ENCODE data around the gene GNB1L. TPM values are rescaled to one million over a fixed set of nuclear protein-coding genes. Genes with fewer than 3 reads are reported as not detected.

The GNB1L gene
- total RNA-seq, 1 donor from 2014 or later = 5.0 TPM

DNA sequence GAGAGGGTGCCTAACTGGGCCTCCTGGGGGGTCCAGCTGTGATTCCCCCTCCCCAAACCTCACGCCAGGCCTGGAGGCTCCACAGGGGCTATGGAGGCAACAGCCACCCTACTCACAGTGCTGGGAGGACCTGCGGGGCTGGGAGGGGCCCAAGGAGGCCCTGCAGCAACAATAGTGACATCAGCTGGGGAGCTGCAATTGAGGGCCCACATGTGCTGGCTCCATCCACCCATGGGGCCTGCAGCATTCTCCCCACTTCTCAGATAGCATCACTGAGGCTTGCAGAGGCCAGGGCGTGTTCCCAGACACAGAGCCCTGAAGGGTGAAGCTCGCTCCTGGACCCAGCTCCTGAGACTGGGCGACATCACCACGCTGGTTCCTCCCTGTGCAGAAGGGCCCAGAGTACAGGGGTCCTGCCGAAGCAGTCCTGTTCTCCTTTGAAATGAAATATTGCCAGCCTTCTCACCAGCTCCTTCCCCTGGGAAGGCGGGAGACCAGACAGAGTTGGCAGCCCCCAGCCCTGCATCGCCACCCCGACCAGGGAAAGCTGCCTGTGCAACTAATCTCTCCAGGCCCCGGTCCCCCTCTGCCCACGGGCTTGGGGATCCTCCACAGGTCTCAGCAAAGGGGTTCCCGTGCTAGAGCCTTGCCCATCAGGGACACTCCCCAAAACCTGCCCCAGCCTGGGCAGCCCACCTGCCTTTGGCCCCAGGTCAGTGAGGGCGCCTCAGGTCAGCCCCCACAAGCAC, 103.0 kb downstream of the GNB1L start:
- peaks cover 3% of the 10 kb centered on the region for H3K9me3 Mint-ChIP-seq (ENCODE audit: unreplicated experiment)
- H3K36me3 Mint-ChIP-seq (ENCODE audit: unreplicated experiment) = no peaks in the 10 kb centered on the region
- peaks cover 7% of the 10 kb centered on the region for H3K4me1 Mint-ChIP-seq (ENCODE audit: low read depth, unreplicated experiment)
- no peak overlapping the region for H3K27ac Mint-ChIP-seq (ENCODE audit: unreplicated experiment)
- no peak overlapping the region for H3K4me3 Mint-ChIP-seq (ENCODE audit: unreplicated experiment)
- TF ChIP-seq, protein P1, sequence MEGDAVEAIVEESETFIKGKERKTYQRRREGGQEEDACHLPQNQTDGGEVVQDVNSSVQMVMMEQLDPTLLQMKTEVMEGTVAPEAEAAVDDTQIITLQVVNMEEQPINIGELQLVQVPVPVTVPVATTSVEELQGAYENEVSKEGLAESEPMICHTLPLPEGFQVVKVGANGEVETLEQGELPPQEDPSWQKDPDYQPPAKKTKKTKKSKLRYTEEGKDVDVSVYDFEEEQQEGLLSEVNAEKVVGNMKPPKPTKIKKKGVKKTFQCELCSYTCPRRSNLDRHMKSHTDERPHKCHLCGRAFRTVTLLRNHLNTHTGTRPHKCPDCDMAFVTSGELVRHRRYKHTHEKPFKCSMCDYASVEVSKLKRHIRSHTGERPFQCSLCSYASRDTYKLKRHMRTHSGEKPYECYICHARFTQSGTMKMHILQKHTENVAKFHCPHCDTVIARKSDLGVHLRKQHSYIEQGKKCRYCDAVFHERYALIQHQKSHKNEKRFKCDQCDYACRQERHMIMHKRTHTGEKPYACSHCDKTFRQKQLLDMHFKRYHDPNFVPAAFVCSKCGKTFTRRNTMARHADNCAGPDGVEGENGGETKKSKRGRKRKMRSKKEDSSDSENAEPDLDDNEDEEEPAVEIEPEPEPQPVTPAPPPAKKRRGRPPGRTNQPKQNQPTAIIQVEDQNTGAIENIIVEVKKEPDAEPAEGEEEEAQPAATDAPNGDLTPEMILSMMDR (IDR thresholded peaks at IDR 0.05; ENCODE audit: partially characterized antibody, unreplicated experiment) = no peak
- no peak for DNase-seq
- H3K27me3 Mint-ChIP-seq (ENCODE audit: unreplicated experiment) = peaks cover 31% of the 10 kb centered on the region

DNA sequence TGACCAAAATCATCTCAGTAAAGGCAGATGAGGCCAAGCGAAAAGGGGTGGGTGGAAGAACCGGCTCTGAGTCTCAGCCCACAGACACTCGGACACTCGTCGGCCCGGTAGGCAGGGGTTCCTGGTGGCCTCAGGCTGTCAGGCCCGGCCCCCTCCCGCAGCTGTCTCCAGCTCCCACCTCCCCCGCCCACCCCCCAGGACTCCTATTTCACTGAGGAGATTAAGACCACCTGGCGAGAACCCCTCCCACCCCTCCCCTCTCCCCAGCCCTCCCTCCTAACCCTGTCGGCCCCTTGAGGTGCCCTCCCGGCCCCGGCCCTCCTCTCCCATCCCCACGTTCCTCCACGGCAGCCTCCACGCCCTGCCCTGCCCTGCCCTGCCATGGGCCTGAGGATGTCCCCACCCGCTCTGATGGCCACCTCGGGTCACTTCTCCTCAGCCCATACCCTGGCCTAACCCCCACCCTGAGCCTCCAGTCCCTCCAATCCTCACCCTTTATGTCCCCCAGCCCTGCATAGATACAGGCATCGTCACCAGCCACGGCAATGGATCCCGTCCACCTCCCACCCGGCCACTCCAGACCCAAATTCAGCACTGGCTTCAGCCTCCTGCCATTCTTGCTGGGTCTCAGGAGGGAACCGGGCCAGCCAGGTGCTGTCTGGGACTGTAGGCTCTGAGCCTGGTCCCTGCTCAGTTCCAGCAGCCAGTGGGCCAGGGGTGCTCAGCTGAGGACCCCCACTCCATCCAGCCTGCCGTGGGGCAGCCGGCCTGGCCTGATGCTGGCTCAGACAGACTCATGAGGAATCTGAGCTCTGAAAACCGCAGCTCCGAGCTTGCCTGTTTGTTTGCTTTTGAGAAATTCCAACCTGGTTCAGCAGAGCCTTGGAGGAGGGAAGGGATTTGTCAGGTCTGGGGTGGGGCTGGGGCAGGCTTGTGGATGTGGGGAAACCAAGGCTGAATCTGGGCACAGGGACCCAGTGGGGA, 103.9 kb downstream of the GNB1L start:
- H3K4me3 Mint-ChIP-seq (ENCODE audit: unreplicated experiment) = no peak overlapping the region
- no peaks in the 10 kb centered on the region for H3K36me3 Mint-ChIP-seq (ENCODE audit: unreplicated experiment)
- peaks cover 7% of the 10 kb centered on the region for H3K4me1 Mint-ChIP-seq (ENCODE audit: low read depth, unreplicated experiment)
- TF ChIP-seq, protein P1 (IDR thresholded peaks at IDR 0.05; ENCODE audit: partially characterized antibody, unreplicated experiment) = no peak
- peaks cover 3% of the 10 kb centered on the region for H3K9me3 Mint-ChIP-seq (ENCODE audit: unreplicated experiment)
- H3K27ac Mint-ChIP-seq (ENCODE audit: unreplicated experiment) = no peak overlapping the region
- no peak for DNase-seq
- H3K27me3 Mint-ChIP-seq (ENCODE audit: unreplicated experiment) = peaks cover 25% of the 10 kb centered on the region

DNA sequence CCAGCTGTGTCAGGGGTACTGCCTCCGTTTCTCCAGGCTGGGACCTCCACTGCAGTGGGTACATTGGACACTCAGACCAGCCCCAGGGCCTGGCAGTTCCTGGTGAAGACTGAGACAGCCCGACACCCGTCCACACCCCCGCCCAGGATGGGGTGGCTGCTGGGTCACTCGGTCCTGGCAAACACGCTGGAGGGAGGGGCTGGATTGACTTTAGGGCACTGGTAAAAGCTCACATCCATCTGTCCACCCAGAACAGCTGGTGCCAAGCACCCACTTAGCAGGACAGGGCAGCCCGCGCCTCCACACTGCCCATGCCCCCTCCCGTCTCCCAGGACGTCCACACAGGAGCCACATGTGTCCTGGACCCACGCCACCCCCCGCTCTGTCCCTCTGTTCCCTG, 104.8 kb downstream of the GNB1L start:
- DNase-seq = no peak
- Mint-ChIP-seq H3K4me1 (ENCODE audit: low read depth, unreplicated experiment) (peaks cover 7% of the 10 kb centered on the region), H3K27ac (ENCODE audit: unreplicated experiment) (no peak overlapping the region), H3K27me3 (ENCODE audit: unreplicated experiment) (peaks cover 23% of the 10 kb centered on the region), H3K9me3 (ENCODE audit: unreplicated experiment) (peaks cover 3% of the 10 kb centered on the region), H3K4me3 (ENCODE audit: unreplicated experiment) (no peak overlapping the region), H3K36me3 (ENCODE audit: unreplicated experiment) (no peaks in the 10 kb centered on the region)
- TF ChIP-seq, protein P1 (IDR thresholded peaks at IDR 0.05; ENCODE audit: partially characterized antibody, unreplicated experiment) = no peak

DNA sequence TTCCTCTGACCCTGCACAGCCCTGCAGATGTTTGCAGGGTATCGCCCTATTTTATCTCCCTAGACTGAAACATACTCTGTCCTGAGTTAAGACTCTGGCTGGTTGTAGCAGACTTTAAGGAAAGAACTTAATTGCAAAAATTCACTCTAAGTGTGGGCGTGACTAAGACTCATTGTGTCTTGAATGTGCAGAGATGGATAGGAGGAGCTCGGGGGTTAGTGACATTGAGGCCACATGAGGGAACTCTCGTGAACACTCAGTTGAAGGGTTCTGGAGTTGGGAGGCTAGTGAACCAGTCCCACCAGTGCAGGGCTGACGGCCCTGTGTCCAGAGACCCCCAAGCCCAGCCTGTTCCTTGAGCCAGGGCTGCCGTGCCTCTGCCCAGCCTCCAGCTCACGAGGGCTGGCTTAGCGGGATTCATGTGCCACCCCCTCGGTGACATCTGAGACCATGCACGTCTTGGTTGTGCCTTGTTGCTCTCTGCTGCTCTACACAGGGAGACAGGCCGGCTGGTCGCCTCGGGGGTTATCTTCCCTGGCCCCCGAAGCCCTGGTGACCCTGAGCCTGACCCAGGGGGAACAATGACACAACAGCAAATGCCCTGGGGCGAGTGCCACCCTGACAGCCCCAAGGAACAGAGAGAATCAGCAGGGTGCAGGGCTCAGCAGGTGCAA, 105.5 kb downstream of the GNB1L start:
- H3K27me3 Mint-ChIP-seq (ENCODE audit: unreplicated experiment) = peaks cover 18% of the 10 kb centered on the region
- H3K9me3 Mint-ChIP-seq (ENCODE audit: unreplicated experiment) = peaks cover 2% of the 10 kb centered on the region
- TF ChIP-seq, protein P1 (IDR thresholded peaks at IDR 0.05; ENCODE audit: partially characterized antibody, unreplicated experiment) = no peak
- H3K4me3 Mint-ChIP-seq (ENCODE audit: unreplicated experiment) = no peak overlapping the region
- peaks cover 6% of the 10 kb centered on the region for H3K4me1 Mint-ChIP-seq (ENCODE audit: low read depth, unreplicated experiment)
- H3K27ac Mint-ChIP-seq (ENCODE audit: unreplicated experiment) = no peak overlapping the region
- H3K36me3 Mint-ChIP-seq (ENCODE audit: unreplicated experiment) = no peaks in the 10 kb centered on the region
- DNase-seq = no peak
